SIG-M5 treated with dmso at 0.1 percent for 504 hours (cell line): Measurements from ENCODE around the gene IWS1.

Source experiments
- DNase-seq: peaks from one replicate; lab custom pipeline; 2025; ENCODE audit not compliant: unreplicated experiment; lab: John Stamatoyannopoulos, UW

IWS1 gene

GRCh38 chr2:127504552-127505430, 21.5 kb downstream of the IWS1 start:
- DNase-seq: no peak

DNA sequence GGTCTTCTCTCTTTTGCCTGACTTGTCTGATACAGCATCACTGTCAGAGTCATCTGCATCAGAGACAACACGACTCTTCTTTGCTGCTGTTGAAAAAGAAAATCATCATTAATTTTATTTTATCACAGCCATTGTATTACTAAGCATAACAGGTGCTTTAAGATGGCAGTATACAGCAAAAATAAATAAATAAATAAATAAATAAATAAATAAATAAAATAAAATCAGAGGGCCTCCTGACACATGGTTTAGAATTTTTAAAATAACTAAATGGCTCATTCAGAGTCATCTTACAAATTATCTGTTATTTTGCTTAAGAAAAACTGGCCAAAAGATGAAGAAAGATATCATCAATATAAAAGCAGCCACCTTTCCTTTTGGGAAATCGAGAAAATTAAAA, 22.8 kb downstream of the IWS1 start:
- DNase-seq: no peak

DNA sequence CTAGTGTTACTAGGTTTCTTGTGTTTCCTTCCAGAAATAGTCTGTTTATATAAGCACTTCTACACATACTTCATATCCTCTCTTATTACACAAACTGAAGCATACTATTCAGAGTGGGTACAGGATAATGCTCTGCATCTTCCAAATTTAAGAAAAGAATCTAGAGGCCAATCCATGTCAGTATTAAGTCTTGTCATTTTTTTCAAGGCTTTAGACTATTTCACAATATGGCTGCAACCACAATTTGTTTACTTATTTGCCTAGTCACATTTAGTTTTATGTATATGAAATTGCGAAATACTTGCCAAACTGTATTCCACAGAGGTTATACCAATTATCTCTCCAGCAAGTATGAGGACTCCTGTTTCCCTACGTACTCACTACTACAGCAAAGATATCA, 27.9 kb downstream of the IWS1 start:
- peak; percentile 46 for DNase-seq

- no peak for DNase-seq
These were observed 36.0 kb downstream of the IWS1 start for GRCh38 chr2:127490283-127490682.

- peak; percentile 19 for DNase-seq
These were observed 39.8 kb downstream of the IWS1 start for GRCh38 chr2:127486247-127487058.

DNA sequence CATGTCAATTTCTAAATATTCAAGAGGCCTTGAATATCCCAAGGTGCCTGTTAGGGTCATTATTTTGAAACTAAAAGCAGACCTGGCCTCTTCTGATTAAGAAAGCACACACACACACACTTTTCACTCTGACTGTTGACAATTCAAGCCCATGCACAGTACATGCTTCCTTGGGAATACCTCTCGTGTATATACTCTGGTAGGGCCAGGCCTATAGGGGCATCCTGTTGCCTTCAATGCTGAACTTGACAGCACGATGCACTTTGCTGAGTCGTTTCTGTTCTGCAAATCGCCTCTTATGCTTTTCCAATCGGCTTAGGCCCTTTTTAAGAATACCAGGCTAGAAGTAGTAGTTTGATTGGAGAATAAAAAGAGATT, 40.6 kb downstream of the IWS1 start:
- DNase-seq: no peak

DNA sequence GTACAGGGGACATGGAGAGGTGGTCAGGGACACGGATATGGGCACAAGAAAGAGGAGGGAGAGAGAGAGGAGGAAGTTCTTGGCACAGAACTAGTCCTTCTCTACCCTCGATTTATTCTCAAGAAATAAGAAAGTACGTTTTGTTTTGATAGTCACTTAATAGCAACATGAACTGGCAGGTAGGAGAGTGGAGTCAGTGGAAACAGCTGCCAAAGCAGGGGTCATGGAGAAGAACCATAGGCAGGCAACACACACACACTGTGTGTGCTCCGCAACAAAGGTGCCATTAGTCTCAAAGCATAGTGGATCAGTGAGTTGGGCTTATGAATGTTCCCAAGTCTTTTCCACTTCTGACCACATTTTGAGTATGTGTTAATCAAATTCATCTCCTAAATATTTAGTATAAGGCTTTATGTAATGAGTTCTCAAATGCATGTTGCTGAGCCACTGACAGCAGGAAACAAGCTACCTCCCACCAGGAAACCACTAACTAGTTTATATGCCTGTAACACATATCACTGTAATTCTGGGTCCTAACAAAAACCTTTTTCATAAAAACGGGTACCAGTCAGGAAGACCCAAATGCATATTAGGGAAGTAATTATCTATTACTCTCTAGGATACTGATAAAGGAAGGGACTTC, 41.1 kb downstream of the IWS1 start:
- no peak for DNase-seq

- DNase-seq: no peak
These were observed 44.3 kb downstream of the IWS1 start for GRCh38 chr2:127482031-127482430.

- no peak for DNase-seq
These were observed 46.2 kb downstream of the IWS1 start for GRCh38 chr2:127479866-127480743.

DNA sequence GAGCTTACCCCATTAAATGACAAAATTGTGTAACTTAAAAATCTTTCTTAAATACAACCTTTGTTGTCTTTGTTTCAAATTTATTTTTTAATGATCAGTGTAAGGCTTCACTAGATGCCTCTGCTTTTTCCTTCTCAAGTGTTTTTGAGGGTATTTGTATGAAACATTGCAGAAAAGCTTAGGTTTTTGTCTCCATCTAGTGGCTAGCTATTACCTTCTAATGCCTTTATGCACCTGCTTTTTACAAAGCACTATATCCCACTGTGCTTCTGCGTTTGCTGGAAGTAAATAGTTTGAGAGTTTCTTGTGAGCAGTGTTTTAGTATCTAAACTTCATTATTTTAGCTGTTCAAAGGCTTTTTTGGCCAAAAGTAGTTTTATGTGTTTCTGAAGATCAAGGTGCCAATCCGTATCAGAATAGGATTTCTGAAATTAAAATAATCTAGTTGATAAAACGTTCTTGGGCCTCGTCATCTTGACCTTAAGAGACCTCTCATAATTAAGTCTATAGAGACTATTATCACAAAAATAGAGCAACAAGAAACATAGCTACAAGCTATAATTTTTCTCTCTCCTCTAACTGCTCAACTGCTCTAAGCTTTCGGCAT, 47.0 kb downstream of the IWS1 start:
- DNase-seq: peak; percentile 69

GRCh38 chr2:127475788-127476187, 50.5 kb downstream of the IWS1 start:
- DNase-seq: no peak

GRCh38 chr2:127472268-127472667, 54.0 kb downstream of the IWS1 start:
- DNase-seq: no peak

DNA sequence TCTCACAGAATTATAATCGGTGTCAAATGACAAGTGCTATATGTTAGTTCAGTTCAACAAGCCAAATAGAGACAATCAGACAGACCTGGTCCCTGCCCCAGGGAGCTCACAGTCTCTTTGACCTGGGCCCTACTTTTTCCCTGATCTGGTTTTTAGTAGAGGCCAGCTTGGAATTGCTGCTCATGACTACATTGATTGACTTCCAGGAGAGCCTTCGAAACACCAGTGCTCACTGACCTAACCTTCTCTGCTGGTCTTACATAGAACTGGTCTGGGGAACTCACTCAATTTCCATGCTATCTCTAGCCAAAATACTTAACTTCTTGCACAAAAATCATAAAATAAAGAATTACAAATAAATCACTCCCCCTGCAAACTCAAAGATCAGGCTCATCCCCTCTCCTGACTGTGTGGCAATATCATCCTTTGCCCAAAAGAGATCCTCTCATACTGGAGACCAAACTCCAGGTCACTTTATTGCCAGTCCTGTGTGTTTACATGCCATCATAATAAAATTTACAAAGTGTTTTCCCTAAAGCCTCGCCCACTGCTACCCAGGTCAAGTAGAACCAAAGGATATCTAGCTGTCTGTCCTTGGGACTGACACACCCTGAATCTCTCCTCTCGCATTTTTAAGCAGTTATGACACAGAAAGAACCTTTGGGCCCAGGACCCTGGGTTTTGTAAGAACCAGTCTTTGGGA, 54.9 kb downstream of the IWS1 start:
- DNase-seq: no peak

- no peak for DNase-seq
These were observed 56.3 kb downstream of the IWS1 start for GRCh38 chr2:127469974-127470373.

DNA sequence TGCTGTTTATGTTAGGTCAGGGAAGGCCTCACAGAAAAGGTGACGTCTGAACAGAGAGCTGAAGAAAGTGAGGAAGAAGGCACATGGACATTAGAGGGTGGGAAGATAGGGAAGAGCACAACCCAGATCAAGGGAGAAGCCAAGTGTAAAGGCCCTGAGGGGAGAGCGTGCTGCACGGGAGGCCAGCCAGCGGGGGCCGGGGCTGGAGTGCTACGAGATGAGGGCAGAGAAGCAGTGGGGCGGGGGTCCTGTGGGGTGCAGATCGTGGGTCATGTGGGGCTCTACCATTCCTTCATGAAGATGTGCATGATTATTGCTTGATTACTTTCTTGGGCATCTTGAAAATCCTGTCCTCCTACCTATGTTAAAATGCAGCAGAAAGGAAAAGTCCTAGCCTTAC, 57.2 kb downstream of the IWS1 start:
- DNase-seq: no peak

GRCh38 chr2:127465258-127465657, 61.0 kb downstream of the IWS1 start:
- DNase-seq: no peak

- DNase-seq: no peak
These were observed 61.6 kb downstream of the IWS1 start for GRCh38 chr2:127464470-127465257.

GRCh38 chr2:127463155-127463991, 62.9 kb downstream of the IWS1 start:
- no peak for DNase-seq
